GM12878 (cell line): ENCODE results near the gene REXO1. TPM values are rescaled to one million over a fixed set of nuclear protein-coding genes. Genes with fewer than 3 reads are reported as not detected.

Experiments
- ATAC-seq: fragments of 200-7000 bp; cut with Tn5 transposase; 3 replicates; pipeline ENCODE4 v1.9.1; 2020; ENCODE audit warnings: mild to moderate bottlenecking, moderate library complexity
- BruUV-seq: library from RNA; stranded (reverse); fragments of 400-500 nt; replicated peaks from 2 replicates; lab custom pipeline; 2021; lab: Mats Ljungman, UMichigan
- CTCF ChIA-PET: fragments of 300-600 bp; sonication (Branson Sonifier 250); formaldehyde crosslinking; extraction: SDS; loops from one replicate; lab custom pipeline; 2021; ENCODE audit warnings: inconsistent platforms; lab: Yijun Ruan, JAX
- POLR2A ChIA-PET: fragments of 350-600 bp; formaldehyde crosslinking; extraction: SDS; loops from one replicate; lab custom pipeline; 2021; ENCODE audit warnings: inconsistent platforms; lab: Charles Lee
- RAD21 ChIA-PET: fragments of 300-600 bp; sonication (Branson Sonifier 250); formaldehyde crosslinking; loops from one replicate; lab custom pipeline; 2023; ENCODE audit warnings: antibody characterized with exemption; ENCODE audit not compliant: unreplicated experiment; lab: Charles Lee
- SMC1A ChIA-PET: fragments of 300-600 bp; sonication (Branson Sonifier 250); formaldehyde crosslinking; loops from one replicate; lab custom pipeline; 2023; ENCODE audit not compliant: unreplicated experiment, uncharacterized antibody; lab: Charles Lee
- DNase-seq: peaks from one replicate; pipeline ENCODE4 v3.0.0-alpha.2; 2011; ENCODE audit warnings: low read depth, low spot score
- FAIRE-seq: peaks from 3 replicates; lab custom pipeline; 2011; peaks lifted over from hg19 to GRCh38; lab: Jason Lieb, UNC
- H2AFZ ChIP-seq: 2 replicates; pipeline ENCODE4 v1.6.0; 2011; ENCODE audit warnings: low read depth, low read length, control low read depth; ENCODE audit not compliant: control insufficient read depth
- H3K27ac ChIP-seq: 2 replicates; pipeline ENCODE4 v1.5.1; 2011; ENCODE audit warnings: control low read depth; ENCODE audit not compliant: control insufficient read depth, insufficient read depth
- H3K27me3 ChIP-seq, 2 experiments: replicated peaks in 1 of 2; 2 replicates each; pipeline versions ENCODE4 v1.6.0 to v1.6.1; 2011; ENCODE audit warnings: low read length in 1 of 2; ENCODE audit not compliant: control insufficient read depth in 2 of 2, insufficient read depth in 2 of 2
- H3K36me3 ChIP-seq, 2 experiments: 2 replicates each; pipeline ENCODE4 v1.5.1; 2011; ENCODE audit warnings: low read length in 1 of 2; ENCODE audit not compliant: control insufficient read depth in 2 of 2, insufficient read depth in 2 of 2
- H3K4me1 ChIP-seq: 2 replicates; pipeline ENCODE4 v1.6.1; 2011; ENCODE audit warnings: mild to moderate bottlenecking, low read length, moderate library complexity, mixed read lengths; ENCODE audit not compliant: control insufficient read depth, insufficient read depth
- H3K4me2 ChIP-seq: 2 replicates; pipeline ENCODE4 v1.6.0; 2011; ENCODE audit warnings: control low read depth; ENCODE audit not compliant: control insufficient read depth, insufficient read depth
- H3K4me3 ChIP-seq: fragments of 200-600 bp; sonication (generic); 2 replicates; pipeline ENCODE4 v1.5.1; 2016
- H3K79me2 ChIP-seq: 2 replicates; pipeline ENCODE4 v1.6.0; 2011; ENCODE audit warnings: low read length; ENCODE audit not compliant: control insufficient read depth, insufficient read depth
- H3K9ac ChIP-seq: 2 replicates; pipeline ENCODE4 v1.8.0; 2011; ENCODE audit warnings: low read length, control low read depth, mixed read lengths; ENCODE audit not compliant: control insufficient read depth, insufficient read depth
- H3K9me3 ChIP-seq: replicated peaks from 3 replicates; pipeline ENCODE4 v1.5.1; 2011; ENCODE audit warnings: mild to moderate bottlenecking, low read length; ENCODE audit not compliant: control insufficient read depth, insufficient read depth
- H4K20me1 ChIP-seq: 2 replicates; pipeline ENCODE4 v1.6.0; 2011; ENCODE audit not compliant: control insufficient read depth, insufficient read depth
- CTCF ChIP-seq, 3 experiments: IDR thresholded peaks in 2 of 3; conservative IDR thresholded peaks in 1 of 3; 2 replicates each; pipeline ENCODE4 v1.5.1; 2011; ENCODE audit warnings: low read depth in 3 of 3, low read length in 3 of 3, mild to moderate bottlenecking in 3 of 3, control low read depth in 2 of 3, moderate library complexity in 2 of 3, inconsistent platforms in 1 of 3, mixed read lengths in 1 of 3; ENCODE audit not compliant: control insufficient read depth in 2 of 3, insufficient read depth in 1 of 3; ENCODE audit errors: extremely low read depth in 1 of 3
- HCFC1 ChIP-seq: fragments of 150-350 bp; IDR thresholded peaks from 2 replicates; pipeline ENCODE4 v1.6.1; 2014; ENCODE audit warnings: low read length
- KAT2A ChIP-seq: conservative IDR thresholded peaks from 2 replicates; pipeline ENCODE4 v1.6.1; 2011; ENCODE audit warnings: low read depth, low read length; ENCODE audit not compliant: control insufficient read depth
- MTA2 ChIP-seq: fragments of 450-650 bp; IDR thresholded peaks from 2 replicates; pipeline ENCODE4 v1.6.1; 2016; ENCODE audit warnings: low read depth, mild to moderate bottlenecking, moderate library complexity
- NKRF ChIP-seq: fragments of 450-650 bp; conservative IDR thresholded peaks from 2 replicates; pipeline ENCODE4 v1.6.1; 2017; ENCODE audit warnings: mild to moderate bottlenecking, moderate library complexity
- NRF1 ChIP-seq: conservative IDR thresholded peaks from 2 replicates; pipeline ENCODE4 v1.6.1; 2011; ENCODE audit warnings: mild to moderate bottlenecking, low read depth, low read length, improper control_type of control experiment
- RAD21 ChIP-seq: IDR thresholded peaks from 2 replicates; pipeline ENCODE4 v1.6.1; 2011; ENCODE audit warnings: mild to moderate bottlenecking, low read depth, low read length, moderate library complexity; ENCODE audit not compliant: insufficient read depth
- SREBF2 ChIP-seq: IDR thresholded peaks from 2 replicates; pipeline ENCODE4 v1.6.1; 2012; ENCODE audit warnings: mild to moderate bottlenecking, low read length
- SRF ChIP-seq, 2 experiments: IDR thresholded peaks; 2 replicates each; pipeline ENCODE4 v1.6.1; 2011; ENCODE audit warnings: low read depth in 2 of 2, low read length in 2 of 2, mild to moderate bottlenecking in 1 of 2, moderate library complexity in 1 of 2
- ZBTB33 ChIP-seq: fragments of 450-650 bp; IDR thresholded peaks from 2 replicates; pipeline ENCODE4 v1.6.1; 2017; ENCODE audit warnings: mild to moderate bottlenecking
- WGBS: methylation state at CpG from one replicate; pipeline ENCODE4 v1.1.6; 2016; ENCODE audit warnings: low lambda C conversion rate; ENCODE audit not compliant: insufficient replicate concordance, insufficient coverage; ENCODE audit errors: missing lambda C conversion rate; 5-methylcytosine and 5-hydroxymethylcytosine counted together
- in situ Hi-C: fragments of 300-500 bp; cut with MboI; formaldehyde crosslinking; loops from 9 replicates; pipeline ENCODE4 v1.14.3; 2018; ENCODE audit warnings: mixed read lengths
- intact Hi-C: fragments of 100-400 bp; cut with micrococcal nuclease; formaldehyde crosslinking; loops from one replicate; pipeline ENCODE4 v1.14.2; 2022; ENCODE audit not compliant: unreplicated experiment
- polyA plus RNA-seq, 11 experiments: library from polyadenylated mRNA; depleted of rRNA in 4 of 11; unstranded in 6 of 11; stranded (reverse) in 5 of 11; fragments of >200 nt; fragmentation: Nextera tagmentation in 4 of 11; fragmentation: Illumina TruSeq in 1 of 11; extraction: Ambion mirVana in 4 of 11; extraction: Trizol in 1 of 11; gene quantifications; 1 replicate in 1 of 11; 2 replicates in 10 of 11; pipeline versions ENCODE4 v1.2.1 to v1.2.3, GENCODE V29; 2011 to 2016; ENCODE audit warnings: inconsistent platforms in 2 of 11, missing spikeins in 2 of 11, low read depth in 1 of 11
- total RNA-seq, 4 experiments: library from RNA; depleted of rRNA in 3 of 4; stranded (reverse); fragments of >200 nt in 3 of 4; fragmentation: Illumina TruSeq in 1 of 4; extraction: Trizol in 1 of 4; gene quantifications; 2 replicates each; pipeline versions ENCODE4 v1.2.1 to v1.2.3, GENCODE V29; 2013 to 2021

The REXO1 gene
- total and polyA plus RNA-seq, 10 of the 15 experiments (the other 5 are each of a cell fraction or from before 2014, with no cell fraction given), result 0.03 to 45.2 (median 8.4) TPM

GRCh38 chr19:1774989-1775772, 73.1 kb downstream of the REXO1 start:
- no TSS peak for BruUV-seq

More at GRCh38 chr19:1774989-1775772, 73.1 kb downstream of the REXO1 start:
- RAD21 ChIA-PET, result no interaction called here
- H3K4me2 ChIP-seq, result no peak overlapping the region
- FAIRE-seq (no peak), ATAC-seq (peak; percentile 82), DNase-seq (no peak)
- H3K9me3 ChIP-seq, result peaks cover 9% of the 10 kb centered on the region
- no peak overlapping the region for H2AFZ ChIP-seq
- H3K4me3 ChIP-seq, result no peak overlapping the region
- H3K27me3 ChIP-seq, result peaks cover 6 to 10% of the 10 kb centered on the region in 2 experiments
- WGBS, result 33% methylated on average over 18 of the region's 59 CpGs
- no peaks in the 10 kb centered on the region for H3K79me2 ChIP-seq
- in situ Hi-C loops, result no loop called here
- no peaks in the 10 kb centered on the region for H4K20me1 ChIP-seq
- CTCF ChIA-PET, result no interaction called here
- POLR2A ChIA-PET, result no interaction called here
- H3K9ac ChIP-seq, result no peak overlapping the region
- SMC1A ChIA-PET, result no interaction called here
- intact Hi-C loops, result no loop called here
- no peaks in the 10 kb centered on the region for H3K4me1 ChIP-seq
- no peak overlapping the region for H3K27ac ChIP-seq
- H3K36me3 ChIP-seq, result no peaks in the 10 kb centered on the region
- peak; percentile 29 to 45 (median 36); a peak in 5 of 6 replicates for TF ChIP-seq CTCF (IDR thresholded peaks at IDR 0.05 in 2 of 3, conservative IDR thresholded peaks at IDR 0.05 in 1 of 3; ENCODE audit: control insufficient read depth in 2 of 3, extremely low read depth in 1 of 3, insufficient read depth in 1 of 3, low read depth in 3 of 3, low read length in 3 of 3)
- no peak for TF ChIP-seq ZBTB33
- TF ChIP-seq NKRF, result no peak
- no peak for TF ChIP-seq NRF1
- no peak for TF ChIP-seq HCFC1
- no peak for TF ChIP-seq KAT2A
- no peak for TF ChIP-seq MTA2
- no peak for TF ChIP-seq SRF (IDR thresholded peaks at IDR 0.05; ENCODE audit: low read depth in 2 of 2, low read length in 2 of 2)
- TF ChIP-seq RAD21, result 0 out of 2 replicates have a peak, but pooled peaks have one; percentile 2
- TF ChIP-seq SREBF2, result no peak
